ENCODE data around the gene EOLA2.
"Not testable (repeated sequence)": the region's sequence is repeated elsewhere in the genome, so short reads cannot be mapped to it uniquely, and the experiment has no call there.

The EOLA2 gene

GRCh38 chrX:149932150-149932549, 6.1 kb downstream of the EOLA2 start:
- not testable (repeated sequence) for DNase-seq

- not testable (repeated sequence) for DNase-seq
Measured at GRCh38 chrX:149931355-149931754, 6.9 kb downstream of the EOLA2 start.

GRCh38 chrX:149929400-149929799, 8.9 kb downstream of the EOLA2 start, which contains the start of gene HSFX4:
Gene HSFX4, plus strand, starts transcription at chrX:149929573. Its CDS starts 72 bp downstream, at chrX:149929645.
- not testable (repeated sequence) for DNase-seq

DNA sequence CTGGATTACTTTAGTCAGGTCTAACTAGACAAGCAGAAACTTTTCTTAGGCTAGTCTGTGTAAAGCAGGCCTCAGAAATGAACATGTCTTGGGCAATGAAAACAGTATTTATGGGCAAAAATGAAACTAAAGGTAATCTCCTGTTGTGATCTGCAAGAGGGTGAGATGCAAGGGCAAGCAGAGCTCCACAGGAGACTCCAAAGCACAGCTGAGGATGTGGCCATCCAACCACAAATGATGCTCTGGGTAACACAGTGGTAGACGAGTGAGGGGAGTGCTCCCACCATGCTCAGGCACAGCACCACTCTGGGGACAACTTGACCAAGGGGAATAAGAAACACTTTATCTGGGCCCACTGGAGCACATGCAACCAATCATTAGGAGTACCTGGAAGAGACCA, 9.7 kb downstream of the EOLA2 start:
- not testable (repeated sequence) for DNase-seq

- not testable (repeated sequence) for DNase-seq
Measured at GRCh38 chrX:149927964-149928258, 10.4 kb downstream of the EOLA2 start.

DNA sequence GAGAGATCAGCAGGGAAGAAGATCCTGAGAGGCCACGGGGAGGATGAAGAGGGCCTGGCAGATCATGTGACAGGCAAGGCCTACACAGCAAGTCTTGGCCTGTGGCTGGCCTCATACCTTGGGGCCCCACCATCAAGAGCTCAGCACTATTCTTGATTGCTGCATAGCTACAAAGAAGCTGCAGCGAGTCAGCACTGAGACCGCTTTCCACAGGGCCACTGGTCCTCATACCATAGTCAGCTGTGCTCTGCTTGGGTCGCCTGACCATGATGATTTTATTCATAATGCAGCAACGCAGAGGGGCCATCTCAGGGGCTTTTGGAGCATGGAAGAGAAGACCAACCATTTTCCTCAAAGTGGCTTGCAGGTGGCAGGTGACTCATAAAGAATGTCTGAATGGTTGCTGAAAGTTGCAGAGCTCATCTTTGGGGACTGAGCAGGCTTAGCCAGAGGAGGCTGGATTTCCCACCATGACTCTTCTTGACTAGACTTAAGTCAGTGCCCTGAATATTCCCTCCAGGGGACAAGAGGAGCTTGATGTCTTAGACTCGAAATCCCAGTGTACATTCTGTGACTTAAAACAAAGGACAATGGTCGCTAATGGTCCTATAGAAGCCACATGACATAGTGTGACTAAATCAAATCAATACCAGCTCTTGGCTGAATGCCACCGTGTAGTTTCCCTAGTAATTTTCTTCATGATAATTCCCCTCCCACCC, 10.9 kb downstream of the EOLA2 start:
- DNase-seq = not testable (repeated sequence)

DNA sequence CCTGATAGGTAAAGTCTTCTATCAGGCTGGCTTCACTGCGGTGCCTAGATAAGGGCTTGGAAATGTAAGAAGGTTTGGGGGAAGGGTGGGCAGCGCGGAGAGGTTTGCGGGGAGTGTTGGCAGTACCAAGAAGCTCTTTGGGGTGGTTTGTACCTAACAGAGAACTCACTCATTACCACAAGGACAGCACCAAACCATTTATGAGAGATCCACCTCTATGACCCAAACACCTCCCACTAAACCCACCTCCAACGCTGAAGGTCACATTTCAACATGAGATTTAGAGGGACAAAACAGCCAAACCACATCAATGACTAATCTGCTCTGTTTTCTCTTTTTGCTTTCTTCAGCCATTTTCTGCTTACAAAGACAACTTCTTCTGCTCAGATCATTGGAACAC, 13.9 kb downstream of the EOLA2 start:
- not testable (repeated sequence) for DNase-seq

- not testable (repeated sequence) for DNase-seq
Measured at GRCh38 chrX:149923836-149924235, 14.5 kb downstream of the EOLA2 start.

DNA sequence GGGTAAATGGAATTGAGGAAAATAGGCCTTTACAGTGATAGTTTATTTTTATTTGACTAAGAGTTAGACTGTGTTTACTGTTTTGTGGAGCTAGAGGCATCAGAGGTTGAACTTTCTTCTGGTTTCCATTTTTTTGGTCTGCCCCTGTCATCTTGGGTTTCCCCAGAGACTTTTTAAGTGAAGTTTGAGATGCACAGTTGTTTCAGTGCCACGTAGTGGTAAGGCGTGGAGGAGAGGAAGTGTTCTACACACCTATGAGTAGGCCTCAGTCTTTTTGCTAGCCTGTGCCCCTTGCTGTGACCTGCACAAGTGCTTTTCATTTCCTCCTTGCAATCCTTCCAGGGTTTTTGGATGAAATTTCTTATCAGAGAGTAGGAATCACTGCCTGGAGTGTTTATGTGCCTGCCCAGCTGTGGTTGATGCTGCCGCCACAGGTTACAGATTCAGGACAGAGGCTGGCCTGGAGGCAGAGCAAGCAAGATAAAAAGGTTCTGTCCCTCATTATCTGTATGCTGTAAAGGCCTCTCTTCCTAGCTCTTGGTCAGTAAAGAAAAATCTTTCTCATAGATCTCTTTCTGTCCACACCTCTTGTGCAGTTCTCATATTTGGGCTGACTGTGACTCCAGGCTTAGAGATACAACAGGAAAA, 21.4 kb downstream of the EOLA2 start:
- DNase-seq = no peak

GRCh38 chrX:149910178-149910695, 28.1 kb downstream of the EOLA2 start:
- no peak for DNase-seq

DNA sequence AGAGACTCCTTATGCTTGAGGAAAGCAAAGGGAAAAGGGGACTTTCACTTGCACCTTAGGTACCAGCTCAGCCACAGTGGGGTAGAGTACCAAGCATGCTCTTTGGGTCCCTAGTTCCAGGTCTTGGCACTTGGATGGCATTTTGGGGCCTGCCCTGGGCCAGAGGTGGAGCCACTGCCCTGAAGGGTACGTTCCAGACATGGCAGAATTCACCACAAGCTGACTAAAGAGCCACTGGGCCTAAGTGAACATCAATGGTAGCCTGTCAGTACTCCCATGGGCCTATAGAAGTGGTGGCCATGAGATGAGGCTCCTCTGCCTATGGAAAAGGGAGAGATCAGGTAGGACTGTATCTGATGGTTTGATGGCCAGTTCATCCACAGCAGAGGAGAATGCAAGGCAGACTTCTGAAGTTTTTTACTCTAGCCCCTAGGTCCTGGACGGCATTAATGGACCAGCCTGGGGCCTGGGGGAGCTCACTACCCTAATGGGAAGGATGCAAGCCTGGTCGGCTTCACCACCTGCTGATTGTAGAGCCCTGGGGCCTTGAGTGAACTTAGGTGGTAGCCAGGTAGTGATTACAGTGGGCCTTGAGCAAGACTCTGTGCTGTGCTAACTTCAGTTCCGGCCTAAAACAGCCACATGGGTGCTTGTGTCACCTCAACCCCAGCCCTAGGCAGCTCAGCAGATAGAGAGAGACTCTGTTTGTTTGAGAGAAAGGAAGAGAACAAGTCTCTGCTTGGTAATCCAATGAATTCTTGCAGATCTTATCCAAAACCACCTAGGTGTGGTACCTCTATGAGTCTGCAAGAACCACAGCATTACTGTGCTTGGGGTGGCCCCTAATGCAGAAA, 28.7 kb downstream of the EOLA2 start:
- no peak for DNase-seq

GRCh38 chrX:149908727-149909126, 29.6 kb downstream of the EOLA2 start:
- no peak for DNase-seq

DNA sequence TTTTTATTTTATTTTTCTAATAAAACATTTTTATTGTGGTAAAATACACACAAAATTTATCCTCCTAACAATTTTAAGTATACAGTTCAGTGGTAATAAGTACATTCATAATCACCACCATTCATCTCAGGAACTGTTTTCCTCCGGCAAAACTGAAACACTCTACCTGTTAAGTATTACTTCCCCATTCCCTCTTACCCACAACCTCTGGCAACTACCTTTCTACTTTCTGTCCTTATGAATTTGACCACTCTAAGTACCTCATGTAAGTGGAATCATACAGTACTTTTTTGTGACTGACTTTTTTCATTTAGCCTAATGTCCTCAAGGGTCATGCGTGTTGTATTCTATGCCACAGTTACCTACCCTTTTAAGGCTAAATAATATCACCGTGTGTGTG, 30.0 kb downstream of the EOLA2 start:
- DNase-seq = no peak

GRCh38 chrX:149903889-149904748, 34.2 kb downstream of the EOLA2 start:
- DNase-seq = no peak

DNA sequence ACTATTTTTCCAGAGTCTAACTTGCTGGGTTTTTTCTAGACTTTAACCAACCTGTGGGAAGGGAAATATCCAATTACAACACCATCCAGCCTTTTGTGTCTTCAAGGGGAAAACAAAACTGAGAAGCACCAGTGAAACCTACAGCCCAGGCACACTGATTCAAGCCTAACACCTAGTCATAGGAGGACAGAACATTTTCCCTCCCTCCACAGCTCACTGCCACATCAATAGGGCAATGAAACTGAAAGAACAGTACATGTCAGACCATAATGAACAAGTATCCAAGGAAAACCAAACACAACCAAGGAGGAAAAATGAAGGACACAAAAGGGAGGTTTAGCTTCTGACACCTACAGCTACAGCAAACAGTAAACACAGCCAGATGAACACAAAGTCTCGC, 39.7 kb downstream of the EOLA2 start:
- no peak for DNase-seq

DNA sequence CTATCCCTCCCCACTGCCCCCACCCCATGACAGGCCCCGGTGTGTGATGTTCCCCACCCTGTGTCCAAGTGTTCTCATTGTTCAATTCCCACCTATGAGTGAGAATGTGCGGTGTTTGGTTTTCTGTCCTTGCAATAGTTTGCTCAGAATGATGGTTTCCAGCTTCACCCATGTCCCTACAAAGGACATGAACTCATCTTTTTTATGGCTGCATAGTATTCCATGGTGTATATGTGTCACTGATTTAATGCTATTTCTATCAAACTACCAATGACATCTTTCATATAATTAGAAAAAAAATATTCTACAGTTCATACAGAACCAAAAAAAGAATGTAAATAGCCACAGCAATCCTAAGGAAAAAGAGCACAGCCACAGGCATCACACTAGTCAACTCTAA, 47.5 kb downstream of the EOLA2 start:
- DNase-seq = not testable (repeated sequence)
